Esophagus mucosa (tissue), 1 donor: ENCODE results near the gene AMOTL2. TPM values are rescaled to one million over a fixed set of nuclear protein-coding genes. Genes with fewer than 3 reads are reported as not detected.

Source experiments
- ATAC-seq: fragments of 200-7000 bp; cut with Tn5 transposase; one replicate; pipeline ENCODE4 v1.9.1; 2020
- total RNA-seq: library from RNA; stranded (reverse); gene quantifications from one replicate; pipeline ENCODE4 v1.2.4, GENCODE V29; 2023
- donor health status: DM: yes; HTN: yes; CAD: no.

AMOTL2 gene
- total RNA-seq, 1 donor from 2014 or later = 33.2 TPM

DNA sequence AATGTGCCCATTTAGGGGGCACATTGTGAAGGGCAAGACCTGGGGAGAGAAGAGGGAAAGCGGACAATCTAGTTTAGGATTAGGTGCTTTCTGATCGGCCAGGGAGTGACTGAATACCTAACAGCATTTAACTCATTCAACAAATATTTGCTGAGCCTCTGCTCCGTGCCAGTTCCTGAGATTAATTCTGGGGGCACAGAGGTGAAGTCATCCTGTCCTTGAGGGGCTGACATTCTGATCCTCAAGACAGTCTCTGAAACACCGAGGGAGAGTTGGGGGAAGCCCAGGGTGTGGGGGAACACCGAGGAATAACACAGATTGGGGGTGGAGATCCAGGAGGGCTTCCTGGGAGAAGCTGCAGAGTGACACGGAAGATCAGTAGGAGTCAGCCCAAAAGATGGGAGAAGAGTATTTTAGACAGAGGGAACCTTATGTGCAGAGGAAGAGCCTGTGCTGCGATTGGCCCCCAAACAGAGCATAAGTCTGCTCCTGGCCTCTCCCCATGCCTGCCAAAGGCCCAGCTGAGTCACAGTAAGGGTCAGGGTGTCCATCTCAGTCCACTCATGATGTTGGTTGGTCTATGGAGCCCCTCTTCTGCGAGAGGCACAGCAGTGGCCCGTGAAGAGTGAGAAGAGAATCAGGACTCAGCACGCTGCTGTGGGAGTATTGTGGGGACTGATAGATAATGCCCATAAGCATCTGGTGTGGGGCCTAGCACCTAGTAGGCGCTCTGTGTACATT, 60.2 kb downstream of the AMOTL2 start:
- ATAC-seq = peak; percentile 25

DNA sequence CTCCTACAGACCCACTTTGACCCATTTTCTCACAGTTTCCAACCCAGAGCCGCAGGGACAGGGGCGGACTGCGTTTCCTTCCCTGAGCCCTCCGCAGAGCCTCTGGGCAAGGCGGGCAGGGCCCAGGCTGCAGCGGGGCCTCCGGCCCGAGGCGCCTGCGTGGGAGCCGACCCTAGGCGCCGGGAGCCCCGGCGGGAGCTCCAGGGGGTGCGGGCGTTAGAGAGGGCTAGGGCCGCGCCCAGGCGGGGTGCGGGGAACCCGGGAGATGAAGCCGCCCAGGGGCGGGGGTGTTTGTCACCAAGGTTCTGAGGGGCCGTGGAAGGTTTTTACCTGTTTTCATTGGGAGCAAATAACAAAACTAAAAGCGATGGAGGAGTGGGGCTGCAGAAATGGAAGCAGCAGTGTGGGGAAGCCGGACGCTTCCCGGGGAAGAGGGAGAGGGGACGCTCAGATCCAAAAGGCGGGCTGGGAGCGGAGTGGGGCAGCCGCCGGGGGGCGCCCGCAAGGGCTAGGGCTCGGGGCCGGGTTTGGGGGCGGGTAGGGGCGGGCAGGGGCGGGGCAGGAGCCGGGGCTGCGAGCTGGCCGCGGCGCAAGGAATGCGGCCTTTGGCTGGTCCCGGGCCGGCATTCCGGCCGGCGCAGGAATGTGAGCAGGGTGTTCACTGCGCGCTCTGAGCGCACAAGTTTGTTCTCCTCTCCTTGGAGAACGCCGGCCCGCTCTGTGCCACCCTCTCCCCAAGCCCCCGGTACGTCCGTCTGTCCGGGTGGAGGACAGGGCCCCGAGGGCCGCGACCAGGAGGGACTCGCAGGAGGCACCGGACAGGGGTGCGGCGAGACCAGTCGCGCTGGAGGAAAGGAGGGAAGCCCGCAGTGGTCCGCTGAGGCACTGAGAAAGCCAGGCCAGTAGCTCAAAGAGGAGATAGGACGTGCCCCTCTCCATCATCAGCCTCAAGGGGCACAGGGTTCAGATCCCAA, 61.1 kb downstream of the AMOTL2 start:
- peak; percentile 18 for ATAC-seq

DNA sequence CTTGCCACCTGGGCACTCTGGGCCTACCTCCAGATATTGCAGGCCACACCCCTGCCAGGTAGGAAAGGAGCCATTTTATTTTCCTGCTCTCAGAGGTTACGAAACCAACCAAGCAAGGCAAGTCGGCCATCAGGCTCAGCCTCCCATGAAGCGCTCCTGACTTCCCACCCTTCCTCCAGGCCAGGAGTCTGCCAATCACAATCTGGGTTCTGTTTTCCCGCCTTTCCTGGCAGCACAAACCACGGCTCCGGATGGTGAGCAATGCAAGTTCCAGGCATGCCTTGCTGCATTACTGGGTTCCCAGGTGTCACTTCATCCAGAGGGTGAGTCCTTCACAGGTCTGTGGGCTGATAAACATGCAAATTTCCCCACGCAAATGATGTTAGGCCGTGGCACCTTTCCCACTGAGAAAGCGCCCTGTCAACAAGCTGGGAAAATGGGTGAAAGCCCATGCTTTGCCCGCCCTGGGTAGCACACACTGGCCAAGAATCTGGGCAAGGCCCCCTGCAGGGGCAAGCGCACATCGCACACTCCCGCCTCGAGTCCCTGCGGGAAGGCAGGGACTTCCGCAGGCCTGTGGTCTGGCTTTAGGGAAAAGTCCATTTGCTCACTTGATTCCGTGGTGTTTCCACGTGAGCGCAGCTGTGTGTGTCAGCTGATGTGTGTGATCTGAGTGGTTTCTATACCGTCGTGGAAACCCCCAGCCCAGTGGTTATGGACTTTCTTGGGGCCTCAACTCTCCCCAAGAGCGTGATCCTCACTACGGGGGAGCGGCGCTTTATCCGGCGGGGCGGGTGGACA, 62.0 kb downstream of the AMOTL2 start:
- peak; percentile 85 for ATAC-seq

DNA sequence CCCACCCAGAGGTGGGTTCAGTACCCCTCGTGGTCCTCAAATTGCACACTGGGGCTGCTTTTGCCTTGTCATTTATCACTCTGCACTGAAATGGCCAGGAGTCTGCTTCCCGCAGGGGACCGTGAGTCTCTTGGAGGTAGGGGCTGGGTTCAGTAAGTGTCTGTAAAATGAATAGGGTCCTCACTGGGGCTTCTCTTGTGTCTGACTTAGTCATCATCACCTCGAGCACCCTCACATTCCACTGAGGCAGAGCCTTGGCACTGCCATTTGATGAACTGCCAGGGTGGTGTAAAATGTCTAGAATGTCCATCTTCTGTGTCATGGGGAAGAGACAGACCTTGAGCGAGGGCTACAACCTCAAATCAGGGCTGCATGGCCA, 62.6 kb downstream of the AMOTL2 start:
- ATAC-seq = no peak

DNA sequence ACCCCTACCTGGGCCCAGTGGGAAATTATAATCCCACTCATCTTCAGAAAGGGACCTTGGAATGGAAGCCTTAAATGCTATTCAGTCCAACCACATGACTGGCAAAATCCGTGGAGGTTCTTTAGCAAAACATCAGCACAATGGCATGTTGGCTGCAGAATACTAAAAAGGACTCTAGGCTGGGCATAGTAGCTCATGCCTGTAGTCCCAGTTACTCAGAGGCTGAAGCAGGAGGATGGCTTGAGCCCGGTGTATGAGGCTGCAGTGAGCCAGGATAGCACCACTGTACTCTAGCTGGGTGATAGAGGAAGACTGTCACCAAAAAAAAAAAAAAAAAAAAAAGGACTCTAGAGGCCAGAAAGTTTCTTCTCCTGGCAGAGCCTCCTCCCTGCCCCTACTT, 63.0 kb downstream of the AMOTL2 start:
- ATAC-seq = no peak

DNA sequence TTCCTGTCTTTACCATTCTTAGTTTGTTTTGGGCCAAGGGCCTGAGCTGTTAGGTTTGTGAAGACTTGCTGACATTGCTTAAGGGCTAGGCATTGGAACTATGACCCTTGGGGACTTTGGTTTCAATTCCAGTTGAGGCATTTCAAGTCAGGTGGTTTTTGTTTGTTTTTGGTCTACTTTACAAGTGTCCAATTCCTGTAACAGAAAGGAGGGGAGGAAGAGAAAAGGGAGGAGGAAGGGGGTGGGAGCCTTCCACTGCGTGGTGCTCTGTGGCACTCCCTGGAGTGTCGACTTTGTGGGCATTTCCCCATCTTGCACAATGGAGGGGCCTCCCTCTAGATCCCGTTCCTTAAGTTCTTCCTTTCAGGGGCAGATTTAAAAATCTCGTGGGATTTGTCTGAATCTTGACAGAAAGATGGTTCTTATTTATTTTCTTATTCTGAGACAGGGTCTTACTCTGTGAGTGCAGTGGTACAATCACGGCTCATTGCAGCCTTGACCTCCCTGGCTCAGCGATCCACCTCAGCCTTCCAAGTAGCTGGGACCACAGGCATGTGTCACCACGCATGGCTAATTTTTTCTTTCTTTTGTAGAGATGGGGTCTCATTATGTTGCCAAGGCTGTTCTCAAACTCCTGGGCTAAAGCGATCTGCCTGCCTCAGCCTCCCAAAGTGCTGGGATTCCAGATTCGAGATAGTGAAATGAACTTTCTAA, 64.1 kb downstream of the AMOTL2 start:
- no peak for ATAC-seq

DNA sequence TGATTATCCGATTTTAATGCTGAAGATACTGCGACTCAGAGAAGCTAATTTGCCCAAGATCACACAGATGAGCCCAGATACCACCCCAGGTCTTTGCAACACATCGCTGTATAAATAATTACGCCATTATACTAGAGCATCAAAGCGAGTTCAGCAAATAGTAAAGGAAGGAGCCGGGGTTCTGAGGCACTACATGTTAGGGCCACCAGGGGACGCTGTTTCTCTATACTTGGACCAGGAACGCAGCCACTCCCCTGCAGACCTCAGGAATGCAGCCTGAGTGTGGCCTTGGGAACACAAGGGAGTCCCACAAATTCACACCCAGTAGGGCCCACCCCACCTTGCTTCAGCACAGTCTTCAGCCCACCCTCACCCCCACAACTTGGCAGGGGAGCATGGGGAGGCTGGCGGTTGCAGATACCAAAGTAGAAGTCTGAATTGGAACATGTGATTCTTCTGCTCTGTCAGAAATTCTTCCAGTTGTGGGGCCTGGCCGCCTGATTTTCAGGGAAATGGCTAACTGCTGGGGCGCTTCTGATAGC, 65.8 kb downstream of the AMOTL2 start:
- ATAC-seq = peak; percentile 78

DNA sequence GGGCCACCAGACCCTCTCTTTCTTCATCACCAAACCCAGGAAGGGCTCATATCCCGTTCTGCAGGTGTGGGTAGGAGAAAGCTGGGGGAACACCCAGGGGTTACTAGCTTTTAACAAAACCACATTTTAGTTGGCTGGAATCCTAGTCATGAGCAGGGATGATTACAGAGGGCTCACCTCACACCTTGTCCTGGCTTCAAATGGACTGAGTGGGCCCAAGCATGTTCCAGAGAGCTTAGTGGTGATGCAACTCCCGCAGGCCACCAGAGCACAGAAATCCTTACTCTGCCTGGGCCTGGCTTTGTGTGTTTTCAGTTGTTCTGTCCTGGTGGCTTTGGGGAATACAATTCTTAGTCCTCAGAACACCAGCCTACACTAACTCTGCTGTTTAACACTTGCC, 66.8 kb downstream of the AMOTL2 start:
- ATAC-seq = no peak

DNA sequence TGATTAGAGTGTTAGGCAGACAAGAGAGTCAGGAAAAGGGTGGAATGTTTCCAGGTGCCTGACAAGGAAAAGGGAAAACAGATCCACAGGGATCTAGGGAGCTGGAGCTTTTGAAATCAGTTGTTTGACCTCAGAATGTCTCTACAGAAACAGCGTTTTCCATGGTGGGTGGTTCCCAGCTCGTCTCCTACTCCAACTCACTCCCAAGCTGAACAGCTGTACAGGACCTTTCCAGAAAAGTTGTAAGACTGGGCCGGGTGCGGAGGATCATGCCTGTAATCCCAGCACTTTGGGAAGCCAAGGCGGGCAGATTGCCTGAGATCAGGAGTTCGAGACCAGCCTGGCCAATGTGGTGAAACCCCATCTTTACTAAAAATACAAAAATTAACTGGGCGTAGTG, 67.9 kb downstream of the AMOTL2 start:
- ATAC-seq = no peak

Other genes with a start within 250 kb of the AMOTL2 start
- 32.2 TPM for gene RYK, start 123.6 kb downstream of the AMOTL2 start, total RNA-seq
- 17.5 TPM for gene ANAPC13, start 111.5 kb upstream of the AMOTL2 start, total RNA-seq
- gene CEP63, start 111.6 kb upstream of the AMOTL2 start, total RNA-seq = 11.0 TPM